NCI-H2171 treated with DMSO at 0.1 percent for 48 hours (cell line): Measurements from ENCODE around the gene UGT1A3.

ENCODE experiments used
- DNase-seq: peaks from one replicate; lab custom pipeline; 2025; lab: John Stamatoyannopoulos, UW

Gene UGT1A3

DNA sequence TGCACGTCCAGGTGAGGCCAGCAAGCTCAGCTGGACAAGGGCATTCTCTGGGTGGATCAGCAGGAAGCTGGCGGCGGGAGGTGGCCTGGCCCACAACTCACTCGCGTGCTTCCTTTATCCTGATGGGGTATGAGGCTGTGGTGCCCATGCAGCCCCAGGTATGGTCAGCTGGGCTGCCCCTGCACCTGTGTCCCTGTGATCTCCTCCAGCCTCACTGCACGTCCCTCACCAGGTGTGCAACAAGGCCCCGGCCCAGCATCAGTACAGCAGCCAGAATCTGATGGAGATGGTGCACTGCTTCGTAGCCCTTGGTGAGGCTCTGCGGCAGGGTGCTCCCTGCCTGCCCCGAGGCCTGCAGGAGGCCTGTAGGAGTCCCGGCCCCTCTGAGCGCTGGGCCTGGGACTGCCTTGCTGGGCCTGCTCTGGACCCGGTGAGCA, 66.9 kb downstream of the UGT1A3 start:
- no peak for DNase-seq

DNA sequence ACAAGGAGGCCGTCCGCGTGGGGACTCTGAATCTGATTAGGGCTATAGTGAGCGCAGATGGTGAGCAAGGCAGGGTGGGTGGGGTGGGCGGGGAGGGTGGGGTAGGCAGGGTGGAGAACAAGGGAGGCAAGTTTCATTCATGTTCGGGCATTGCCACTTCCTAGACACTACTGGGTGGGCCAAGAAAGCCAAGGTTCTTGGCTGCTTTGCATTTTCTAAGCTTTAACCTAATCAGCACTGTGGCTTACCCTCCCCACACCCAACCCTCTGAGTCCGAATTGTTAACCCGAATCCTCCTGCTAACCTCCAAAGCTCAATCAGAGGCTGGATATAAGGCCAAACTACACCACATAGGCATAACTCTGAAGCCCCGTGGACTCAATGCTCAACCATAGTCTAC, 67.4 kb downstream of the UGT1A3 start:
- DNase-seq = no peak

DNA sequence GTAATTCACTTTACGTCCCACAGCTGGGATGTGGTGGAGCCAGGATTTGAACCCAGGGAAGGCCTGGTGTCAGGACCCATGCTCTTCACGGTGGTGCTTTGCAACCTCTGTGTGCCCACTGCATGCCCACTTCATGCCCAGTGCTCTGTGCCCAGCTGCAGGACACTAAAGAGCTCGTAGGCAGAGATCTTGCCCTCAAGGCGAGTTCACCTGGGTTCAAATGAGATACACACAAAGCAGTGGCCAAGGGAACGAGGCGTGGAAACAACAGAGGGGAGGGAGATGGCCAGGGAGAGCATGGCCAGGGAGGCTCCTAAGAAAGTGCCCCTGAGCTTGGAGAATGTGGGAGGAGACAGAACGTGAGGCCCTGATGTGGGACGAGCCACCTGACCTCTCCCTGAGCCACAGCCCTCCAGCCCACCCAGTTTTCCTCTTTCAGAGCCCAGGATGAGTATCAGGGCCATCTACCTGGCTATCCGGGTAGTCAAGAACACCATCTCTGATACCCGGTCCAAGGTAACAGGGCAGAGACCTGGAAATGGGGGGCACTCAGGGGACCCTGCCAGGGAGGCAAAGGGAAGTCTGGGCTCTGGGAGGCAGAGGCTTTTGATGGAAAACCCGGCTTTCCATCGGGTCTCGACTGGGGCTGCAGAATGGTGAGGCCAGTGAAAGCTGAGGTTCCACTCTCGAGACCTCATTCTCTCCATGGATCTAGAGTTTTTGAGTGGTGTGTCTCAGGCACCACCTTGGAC, 69.7 kb downstream of the UGT1A3 start:
- no peak for DNase-seq

DNA sequence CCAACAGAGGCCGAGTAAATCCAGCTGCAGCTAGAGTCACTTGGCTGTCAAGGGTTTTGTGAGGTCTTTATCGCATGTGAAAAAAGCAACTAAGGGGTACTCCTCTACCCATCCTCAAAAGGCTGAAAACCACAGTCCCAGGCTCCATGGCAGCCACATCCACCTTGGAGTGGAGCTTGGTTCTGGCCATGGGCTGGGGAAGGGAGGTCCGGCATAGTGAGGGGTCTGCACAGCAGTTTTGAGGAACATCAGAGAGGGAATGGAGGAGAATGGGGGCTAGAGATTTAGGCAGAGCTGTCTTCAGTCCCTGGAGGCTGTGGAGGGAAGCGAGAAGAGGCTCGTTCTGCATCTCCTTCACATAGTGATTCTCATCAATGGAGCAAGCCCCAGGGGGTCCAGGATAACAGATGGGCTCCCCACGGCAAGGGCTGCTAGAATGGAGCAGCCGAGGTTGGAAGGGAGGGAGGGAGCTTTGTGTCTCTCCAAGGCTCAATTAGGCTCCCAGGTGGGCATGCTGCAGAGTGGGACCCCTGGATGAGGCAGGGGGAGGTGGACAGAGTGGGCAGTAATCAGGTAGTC, 70.3 kb downstream of the UGT1A3 start:
- peak; percentile 55 for DNase-seq

DNA sequence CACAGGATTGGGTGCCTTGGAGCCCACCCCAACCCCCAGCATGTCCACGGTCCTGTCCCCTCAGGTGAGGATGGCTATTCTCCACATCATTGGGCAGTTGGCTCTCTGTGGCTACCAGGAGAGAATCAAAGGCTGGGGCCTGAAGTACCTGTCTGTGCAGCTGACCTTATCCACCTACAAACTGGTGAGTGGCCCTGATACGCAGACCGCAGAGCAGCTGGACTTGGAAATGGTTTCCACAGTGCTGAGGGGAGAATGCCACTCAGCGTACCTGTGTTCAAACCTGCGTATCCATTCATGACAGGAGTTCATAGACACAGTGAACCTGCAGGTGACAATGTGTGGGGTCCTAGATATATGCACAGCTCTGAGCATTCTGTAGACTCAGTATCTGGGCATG, 70.9 kb downstream of the UGT1A3 start:
- no peak for DNase-seq

DNA sequence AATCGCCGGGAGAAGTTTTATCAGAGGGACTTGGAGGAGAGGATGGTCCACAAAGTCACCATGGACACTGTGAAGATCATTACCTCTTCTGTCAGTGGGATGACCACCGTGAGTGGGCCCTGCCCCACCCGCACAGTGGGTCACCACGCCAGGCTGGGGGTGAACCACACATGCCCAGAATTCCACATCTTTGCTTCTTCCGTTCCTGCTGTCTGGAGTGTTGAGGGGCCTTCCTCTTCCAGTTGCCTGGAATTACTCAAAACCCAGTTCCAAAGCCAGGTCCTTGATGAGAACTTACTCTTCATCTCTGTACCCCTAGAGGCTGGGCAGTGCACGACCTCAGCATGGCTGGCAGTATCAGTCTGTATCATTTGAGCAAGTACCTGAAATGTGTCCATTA, 71.4 kb downstream of the UGT1A3 start:
- DNase-seq = no peak

DNA sequence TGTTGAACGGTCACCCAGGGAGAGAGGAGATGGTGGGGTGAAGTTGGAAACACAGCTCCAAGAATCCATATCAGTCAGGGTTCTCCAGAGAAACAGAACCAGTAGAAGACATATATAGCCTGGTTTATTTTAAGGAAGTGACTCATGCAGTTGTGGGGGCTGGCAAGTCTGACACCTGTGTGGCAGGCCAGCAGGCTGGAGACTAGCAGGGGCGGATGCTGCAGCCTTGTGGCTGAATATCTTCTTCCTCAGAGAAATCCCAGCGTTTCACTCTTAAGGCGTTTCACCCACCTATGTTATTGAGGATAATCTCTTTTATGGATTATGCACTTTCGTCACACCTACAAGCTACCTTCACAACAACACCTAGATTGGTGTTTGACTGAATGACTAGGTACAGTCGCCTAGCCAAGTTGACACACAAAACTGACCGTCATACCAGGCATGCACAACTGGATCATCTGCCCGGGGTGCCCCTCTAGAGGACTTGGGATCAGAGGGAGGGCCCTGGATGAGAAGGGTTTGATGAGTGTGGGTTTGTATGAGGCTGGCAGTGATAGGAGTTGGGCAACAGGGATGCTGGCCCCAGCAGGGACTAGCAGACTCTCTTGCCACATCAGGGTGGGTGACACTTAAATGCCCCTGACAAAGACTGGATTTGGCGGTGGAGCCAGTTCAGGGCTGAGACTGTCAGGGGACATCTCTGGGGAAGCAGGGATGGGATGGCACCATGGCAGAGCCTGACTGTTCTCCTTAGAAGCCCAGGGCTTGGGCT, 72.7 kb downstream of the UGT1A3 start:
- no peak for DNase-seq

DNA sequence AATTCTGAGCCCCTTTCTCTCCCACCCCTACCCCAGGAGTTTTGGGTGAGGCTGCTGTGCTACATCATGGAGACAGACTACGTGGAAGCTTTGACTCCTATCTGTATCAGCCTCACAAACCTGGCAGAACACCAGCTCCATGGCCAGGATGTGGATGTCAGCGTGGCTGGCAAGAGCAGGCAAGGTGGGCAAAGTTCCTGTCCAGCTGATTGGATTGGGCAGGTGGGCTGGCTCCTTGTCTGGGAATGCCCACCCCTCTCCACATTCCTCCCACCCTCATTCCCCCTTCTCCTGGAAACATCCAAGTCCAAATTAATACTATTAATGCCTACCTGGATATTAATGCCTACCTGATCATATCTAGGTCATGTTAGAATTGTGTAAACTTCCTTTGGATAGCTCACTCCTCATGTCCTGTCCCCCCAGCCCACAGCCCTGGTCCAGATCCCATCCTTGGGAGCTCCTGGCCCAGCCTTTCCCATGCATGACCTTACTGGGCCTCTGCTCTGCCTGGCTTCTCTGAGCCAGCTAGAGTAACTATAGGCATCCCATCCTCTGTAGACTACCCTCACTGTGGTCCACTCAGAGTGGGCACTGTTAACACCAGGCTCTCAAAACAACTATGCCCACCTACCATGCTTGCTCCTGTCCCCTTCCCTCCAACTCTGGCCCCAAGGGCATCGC, 73.4 kb downstream of the UGT1A3 start:
- no peak for DNase-seq

DNA sequence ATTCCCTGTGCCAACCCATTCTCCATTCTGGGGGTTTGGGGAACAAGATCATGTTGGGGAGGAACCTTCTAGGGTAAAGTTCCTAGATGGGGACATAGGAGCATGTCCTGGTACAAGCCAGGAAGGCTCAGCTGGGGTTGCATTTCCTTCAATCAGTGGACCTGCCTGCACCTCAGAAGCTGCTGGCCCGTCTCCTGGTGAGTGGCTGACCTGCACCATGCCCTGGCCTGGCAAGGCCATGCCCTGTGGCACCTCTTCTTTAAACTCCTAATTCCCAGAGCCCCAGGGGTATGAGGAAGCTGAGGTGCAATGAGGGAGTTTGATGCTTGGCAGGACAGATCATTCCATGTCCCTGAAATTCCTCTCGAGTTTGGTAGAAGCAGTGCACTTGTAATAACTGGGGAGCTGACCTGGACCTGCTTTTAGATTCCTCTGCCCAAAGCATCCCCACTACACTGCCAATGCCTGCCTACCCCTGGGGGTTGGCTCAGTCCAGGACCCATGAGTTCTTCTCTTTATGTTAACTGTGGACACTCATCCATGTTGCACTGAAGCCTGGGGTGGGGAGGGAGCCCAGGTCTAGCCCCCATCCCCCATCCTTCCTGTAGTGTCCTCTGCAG, 74.6 kb downstream of the UGT1A3 start:
- no peak for DNase-seq

DNA sequence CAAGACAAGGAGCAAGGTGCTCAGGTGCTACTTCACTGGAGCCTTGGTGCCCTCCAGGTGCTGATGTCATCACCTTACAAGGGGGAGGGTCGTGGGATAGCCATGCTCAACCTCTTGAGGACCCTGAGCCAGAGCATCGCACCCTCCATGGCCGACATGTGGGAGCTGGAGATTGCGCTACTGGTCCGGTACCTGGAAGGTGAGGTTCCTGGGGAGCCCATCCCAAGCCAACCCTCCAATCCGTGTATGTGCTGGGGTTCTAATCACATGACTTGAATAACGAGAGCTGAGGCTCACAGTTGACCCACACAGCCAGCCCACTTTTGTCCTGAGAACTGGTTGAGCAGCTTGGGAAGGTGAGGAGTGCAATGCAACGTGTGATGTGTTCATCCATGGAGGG, 75.2 kb downstream of the UGT1A3 start:
- no peak for DNase-seq

DNA sequence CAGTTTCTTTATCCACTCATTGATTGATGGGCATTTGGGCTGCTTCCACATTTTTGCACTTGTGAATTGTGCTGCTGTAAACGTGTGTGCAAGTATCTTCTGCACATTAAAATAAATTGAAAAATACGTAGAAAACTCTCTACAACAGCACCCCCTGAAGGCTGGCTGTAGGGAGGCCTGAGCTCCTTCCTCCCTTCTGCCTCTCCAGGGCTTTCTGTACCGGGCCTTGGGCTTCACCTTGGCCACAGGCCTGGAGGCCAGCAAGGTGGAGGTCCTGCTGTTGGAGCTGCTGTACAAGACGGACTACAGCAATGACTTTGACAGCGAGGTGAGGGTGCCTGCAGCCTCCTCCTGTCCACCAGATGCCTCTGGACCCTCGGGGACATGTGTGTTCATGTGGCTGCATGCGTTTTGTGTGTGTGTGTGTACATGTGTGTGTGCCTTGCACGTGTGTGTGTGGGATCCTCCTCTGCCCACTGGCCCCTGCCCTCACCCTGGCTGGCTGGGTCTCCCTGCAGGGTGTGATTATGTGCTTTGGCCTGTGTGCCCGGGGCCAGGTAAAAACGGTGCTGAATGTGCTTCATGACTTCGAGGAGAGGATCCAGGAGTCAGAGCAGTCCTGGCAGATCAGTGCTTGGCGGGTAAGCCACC, 78.5 kb downstream of the UGT1A3 start:
- DNase-seq = no peak

DNA sequence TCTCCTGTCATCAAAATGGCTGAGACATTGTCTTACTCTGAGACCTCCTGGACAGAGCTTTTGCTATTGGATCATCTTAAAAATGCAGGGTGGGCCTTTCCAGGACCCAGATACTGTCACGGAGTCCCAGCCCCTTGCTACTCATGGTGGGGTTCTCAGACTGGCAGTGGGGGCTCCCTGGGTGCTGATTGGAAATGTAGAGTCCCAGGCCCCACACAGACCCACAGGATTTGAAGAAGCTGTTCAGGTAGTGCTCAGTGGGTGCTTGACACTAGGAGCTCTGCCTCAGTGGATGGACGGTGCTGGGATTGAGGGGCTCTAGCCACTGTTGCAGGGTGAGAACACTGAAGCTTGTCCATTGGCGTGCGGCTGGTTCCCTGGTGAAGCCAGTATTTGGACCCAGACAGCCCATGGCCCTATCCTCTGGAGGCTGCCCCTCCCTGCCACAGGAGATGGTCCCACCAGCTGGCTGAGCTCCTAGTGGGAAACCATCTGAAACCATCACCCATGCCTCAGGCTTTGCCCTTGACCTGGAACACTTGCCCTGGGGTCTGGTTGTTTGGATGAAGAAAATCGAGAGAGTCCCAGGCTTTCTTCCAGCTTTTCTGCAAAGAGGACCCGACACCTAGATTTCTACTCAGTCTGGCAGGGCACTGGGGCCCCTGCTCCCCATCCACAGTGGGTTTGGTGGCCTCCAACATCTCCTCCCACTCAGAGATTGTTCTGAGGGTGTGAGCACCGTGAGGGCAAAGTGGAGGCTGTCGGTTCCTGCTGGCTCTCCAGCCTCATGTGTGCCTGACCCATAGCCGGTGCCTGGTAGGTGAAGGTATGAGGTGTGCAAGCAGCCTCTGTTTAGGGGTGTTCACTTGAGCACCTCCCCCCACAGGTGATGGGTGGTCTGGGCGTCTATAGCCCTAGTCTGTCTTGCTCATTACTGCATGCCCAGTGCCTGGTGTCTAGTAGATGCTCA, 79.4 kb downstream of the UGT1A3 start:
- DNase-seq = no peak

DNA sequence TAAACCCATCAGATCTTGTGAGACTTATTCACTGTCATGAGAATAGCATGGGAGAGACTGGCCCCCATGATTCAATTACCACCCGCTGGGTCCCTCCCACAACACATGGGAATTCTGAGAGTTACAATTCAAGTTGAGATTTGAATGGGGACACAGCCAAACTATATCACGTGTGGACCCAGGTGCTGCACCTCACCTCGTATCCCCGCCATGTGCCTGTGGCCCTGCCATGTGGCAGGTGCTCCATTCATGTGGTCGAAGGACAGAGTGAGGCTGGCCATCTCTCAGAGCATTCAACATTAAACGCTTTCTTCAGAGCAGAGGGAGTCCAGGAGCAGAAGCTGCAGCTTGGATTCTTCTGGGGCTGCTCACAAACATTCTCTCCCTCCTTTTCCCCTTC, 81.5 kb downstream of the UGT1A3 start:
- DNase-seq = no peak

DNA sequence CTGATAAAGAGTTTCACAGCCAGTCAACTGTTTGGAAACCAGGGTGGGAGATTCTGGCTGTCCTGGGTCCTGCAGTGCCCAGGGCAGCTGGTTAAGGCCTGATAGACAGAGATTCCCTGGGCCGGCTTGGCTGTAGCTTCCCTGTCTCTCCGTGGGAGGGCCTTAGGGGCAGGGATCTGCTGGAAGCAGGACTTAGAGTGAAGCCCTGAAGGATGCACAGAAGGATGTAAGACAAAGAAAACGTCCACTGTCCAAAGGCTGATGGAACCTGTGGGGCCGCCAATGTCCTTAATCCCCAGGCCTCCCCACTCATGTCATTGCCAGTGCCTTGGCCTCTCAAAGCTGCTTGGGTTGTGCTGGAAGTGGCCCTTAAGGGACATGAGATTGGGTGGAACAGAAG, 82.2 kb downstream of the UGT1A3 start:
- DNase-seq = no peak

DNA sequence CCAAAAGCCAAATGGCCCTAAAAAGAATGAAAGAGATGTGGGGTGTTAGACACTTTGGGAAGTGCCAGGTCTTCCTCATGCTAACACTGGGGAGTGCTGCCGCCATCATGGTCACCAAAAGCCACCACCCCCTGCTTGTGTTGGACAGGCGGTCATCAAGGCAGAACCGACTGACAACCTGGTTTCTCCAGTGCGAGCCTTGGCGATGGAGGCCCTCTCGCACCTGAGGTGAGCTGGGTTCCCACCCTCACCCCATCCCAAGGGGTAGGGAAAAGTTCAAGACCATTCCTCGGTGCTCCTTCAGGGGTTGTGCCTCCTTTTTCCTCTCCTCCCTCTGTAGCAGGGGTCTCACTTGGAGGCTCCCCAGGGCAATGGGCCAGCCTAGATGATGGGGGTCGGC, 82.9 kb downstream of the UGT1A3 start:
- no peak for DNase-seq

DNA sequence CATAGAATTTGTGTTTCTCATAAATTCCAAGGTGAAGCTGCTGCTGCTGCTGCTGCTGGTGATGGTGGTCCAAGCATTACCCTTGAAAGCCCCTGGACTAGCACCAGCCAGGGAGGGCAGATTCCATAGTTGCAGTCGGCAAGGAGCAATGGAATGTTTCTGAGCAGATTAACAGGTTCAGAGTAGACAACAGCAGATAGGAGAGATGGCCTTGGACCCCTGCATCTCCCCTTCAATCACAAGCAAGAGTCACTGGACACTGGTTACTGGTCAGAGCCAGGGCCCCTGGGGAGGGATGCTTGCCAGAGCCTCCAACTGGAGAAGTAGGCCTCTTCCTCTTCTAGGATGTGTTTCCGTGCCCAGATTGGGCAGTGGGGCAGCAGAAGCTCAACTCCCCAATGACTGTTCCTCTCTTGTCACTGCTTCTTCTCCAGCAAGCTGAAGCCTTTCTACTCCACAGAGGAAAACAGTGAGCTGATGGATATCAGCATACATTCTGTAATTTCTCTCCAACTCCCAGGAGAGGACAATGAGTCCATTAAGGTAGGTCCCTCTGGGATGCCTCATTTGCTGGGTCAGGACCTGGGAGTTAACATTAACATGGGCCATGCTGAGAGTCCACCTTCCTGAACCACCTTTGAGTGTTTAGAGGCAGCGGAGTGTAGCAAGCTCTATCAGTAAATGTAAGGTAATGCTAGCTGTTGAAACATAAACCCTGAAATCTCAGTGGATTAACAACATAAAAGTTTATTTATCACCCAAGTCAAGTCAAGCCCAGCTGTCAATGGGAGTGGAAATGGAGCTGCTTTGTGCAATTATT, 84.6 kb downstream of the UGT1A3 start:
- no peak for DNase-seq

DNA sequence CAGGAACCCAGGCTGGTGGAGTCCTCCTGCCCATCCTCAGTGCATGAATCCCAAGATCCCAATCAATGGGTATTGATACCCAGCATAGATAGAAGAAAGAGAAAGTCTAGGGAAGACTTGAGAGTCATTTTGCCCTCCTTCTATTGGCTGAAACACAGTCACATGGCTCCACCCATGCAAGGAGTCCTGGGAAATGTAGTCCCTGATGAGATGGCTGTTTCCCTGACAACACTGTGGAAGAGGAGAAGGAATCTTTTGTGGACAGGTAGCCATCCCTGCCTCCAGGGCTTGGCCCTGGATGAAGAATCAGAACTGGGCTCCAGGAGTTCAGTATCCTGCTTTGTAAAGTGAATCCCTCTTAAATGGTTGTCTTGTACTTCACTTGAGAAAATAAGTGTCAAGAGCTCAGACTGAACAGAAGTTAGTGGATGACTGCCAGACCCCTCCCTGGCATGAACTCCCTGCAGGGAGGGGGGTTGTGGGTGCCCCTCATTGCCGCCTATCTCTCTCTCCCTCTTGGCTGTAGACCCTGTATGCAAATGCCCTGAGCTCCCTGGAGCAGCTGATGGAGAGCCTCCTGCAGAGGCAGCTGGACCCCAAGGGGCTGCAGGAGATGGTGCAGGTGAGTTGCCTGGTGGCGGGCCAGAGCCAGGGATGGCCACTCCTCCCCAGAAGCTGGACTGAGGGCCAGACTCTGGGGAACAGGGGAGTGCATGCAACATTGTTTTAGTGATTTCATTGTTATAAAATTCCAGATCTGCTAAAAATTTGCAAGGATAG, 85.4 kb downstream of the UGT1A3 start:
- DNase-seq = no peak

DNA sequence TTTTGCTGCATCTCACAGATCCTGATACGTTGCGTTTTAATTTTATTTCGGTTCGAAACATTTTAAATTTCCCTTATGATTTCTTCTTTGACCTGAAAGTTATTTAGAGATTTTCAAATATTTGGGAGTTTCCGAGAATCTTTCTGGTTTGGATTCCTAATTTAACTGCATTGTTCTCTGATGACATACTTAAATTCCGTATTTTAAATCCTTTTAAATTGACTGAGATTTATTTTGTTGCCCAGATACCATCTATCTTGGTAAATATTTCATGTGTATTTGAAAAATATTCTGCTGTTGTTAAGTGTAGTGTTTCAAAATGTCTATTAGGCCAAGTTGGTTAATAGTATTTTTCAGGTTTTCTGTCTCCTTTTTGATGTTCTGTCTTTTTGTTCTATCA, 87.0 kb downstream of the UGT1A3 start:
- no peak for DNase-seq

DNA sequence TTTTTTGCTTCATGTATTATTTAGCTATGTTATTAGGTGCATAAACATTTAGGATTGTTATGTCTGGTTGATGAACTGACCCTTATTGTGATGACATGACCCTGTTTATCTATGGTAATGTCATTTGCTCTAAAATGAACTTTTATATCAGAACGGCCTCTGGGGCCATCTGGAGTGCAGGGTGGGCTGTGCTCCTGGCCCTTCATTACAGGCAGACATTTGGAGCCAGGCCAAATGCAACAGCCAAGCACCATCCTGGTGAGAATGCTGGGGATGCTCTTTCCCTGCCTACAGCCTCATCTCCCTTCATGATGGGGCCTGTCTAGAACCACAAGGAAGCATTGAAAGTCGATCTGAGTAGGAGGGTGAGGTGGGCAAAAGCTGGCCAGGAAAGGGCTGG, 87.5 kb downstream of the UGT1A3 start:
- DNase-seq = peak; percentile 46
